Camera-type eye (tissue), 1 donor: ENCODE results near the gene ARID1B. TPM values are rescaled to one million over a fixed set of nuclear protein-coding genes. Genes with fewer than 3 reads are reported as not detected.

Experiments used
- total RNA-seq: library from RNA; depleted of rRNA; stranded (reverse); fragments of >200 nt; gene quantifications from one replicate; pipeline ENCODE4 v1.2.3, GENCODE V29; 2014

The ARID1B gene
- total RNA-seq = 216 TPM

GRCh38 chr6:156776840-156777576 is at the start of gene ARID1B:
Gene ARID1B, plus strand, starts transcription at chr6:156777378. Its CDS starts 303 bp downstream, at chr6:156777681.

